B cell (primary cell): ENCODE results near the gene PPP1R9A.

Source experiments
- EZH2 ChIP-seq: IDR thresholded peaks from 2 replicates; pipeline ENCODE4 v1.6.1; 2012; ENCODE audit warnings: borderline replicate concordance, low read depth, mild to moderate bottlenecking, moderate library complexity, low read length; ENCODE audit not compliant: insufficient read depth, poor library complexity, severe bottlenecking
- TF ChIP-seq, protein P1 (sequence below): fragments of 200-600 bp; IDR thresholded peaks from one replicate; pipeline ENCODE4 v1.8.0; 2022; ENCODE audit warnings: antibody characterized with exemption, mild to moderate bottlenecking

DNA sequence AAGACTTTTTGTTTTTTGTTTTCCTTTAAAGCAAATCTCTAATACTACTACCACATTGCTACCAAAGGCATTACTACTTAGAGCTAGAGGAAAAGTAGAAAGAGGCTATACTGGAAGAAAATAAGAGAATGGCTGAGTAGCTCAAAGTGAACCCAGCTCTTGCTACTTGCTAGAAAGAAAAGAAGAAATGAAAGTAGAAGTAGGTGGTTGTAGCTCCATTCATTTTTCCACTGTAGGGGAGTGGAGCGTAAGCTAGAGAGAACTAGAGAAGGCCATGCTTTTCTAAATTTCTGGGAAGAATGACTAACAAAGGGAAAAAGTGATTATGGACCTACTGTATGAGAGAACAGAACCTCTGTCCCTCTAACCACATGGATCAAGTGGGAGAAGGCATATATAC, 232.5 kb downstream of the PPP1R9A start:
- TF ChIP-seq, protein P1, sequence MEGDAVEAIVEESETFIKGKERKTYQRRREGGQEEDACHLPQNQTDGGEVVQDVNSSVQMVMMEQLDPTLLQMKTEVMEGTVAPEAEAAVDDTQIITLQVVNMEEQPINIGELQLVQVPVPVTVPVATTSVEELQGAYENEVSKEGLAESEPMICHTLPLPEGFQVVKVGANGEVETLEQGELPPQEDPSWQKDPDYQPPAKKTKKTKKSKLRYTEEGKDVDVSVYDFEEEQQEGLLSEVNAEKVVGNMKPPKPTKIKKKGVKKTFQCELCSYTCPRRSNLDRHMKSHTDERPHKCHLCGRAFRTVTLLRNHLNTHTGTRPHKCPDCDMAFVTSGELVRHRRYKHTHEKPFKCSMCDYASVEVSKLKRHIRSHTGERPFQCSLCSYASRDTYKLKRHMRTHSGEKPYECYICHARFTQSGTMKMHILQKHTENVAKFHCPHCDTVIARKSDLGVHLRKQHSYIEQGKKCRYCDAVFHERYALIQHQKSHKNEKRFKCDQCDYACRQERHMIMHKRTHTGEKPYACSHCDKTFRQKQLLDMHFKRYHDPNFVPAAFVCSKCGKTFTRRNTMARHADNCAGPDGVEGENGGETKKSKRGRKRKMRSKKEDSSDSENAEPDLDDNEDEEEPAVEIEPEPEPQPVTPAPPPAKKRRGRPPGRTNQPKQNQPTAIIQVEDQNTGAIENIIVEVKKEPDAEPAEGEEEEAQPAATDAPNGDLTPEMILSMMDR, result no peak
- TF ChIP-seq EZH2, result no peak
